ENCODE measurements around the gene GNA12.
"Not testable (repeated sequence)": the region's sequence is repeated elsewhere in the genome, so short reads cannot be mapped to it uniquely, and the experiment has no call there.

The GNA12 gene

GRCh38 chr7:2728316-2729030 lies 115.6 kb downstream of the GNA12 start:
- Histone ChIP-seq H3K4me2 (ENCODE audit: low read depth, low read length, poor library complexity, severe bottlenecking) (no peak overlapping the region), H3K4me3 (ENCODE audit: insufficient read depth, low read length, poor library complexity, severe bottlenecking) (no peak overlapping the region), H3K9me3 (ENCODE audit: insufficient read depth, low read length) (no peaks in the 10 kb centered on the region), H3K79me2 (ENCODE audit: insufficient read depth, low read length) (no peaks in the 10 kb centered on the region), H3K27me3 (ENCODE audit: low read length) (no peaks in the 10 kb centered on the region), H3K27ac (ENCODE audit: low read depth, low read length) (no peak overlapping the region), H3K9me2 (replicated peaks; ENCODE audit: insufficient read depth, low read length) (no peaks in the 10 kb centered on the region), H3K36me3 (ENCODE audit: low read length) (no peaks in the 10 kb centered on the region), H3F3A (ENCODE audit: insufficient read depth) (no peaks in the 10 kb centered on the region), H3K9ac (ENCODE audit: low read length) (no peak overlapping the region), H2AFZ (ENCODE audit: low read depth, low read length, severe bottlenecking) (no peak overlapping the region), H4K20me1 (ENCODE audit: low read depth, low read length) (no peaks in the 10 kb centered on the region)
- no peak for TF ChIP-seq EZH2phosphoT487 (conservative IDR thresholded peaks at IDR 0.05; ENCODE audit: low read length)
- TF ChIP-seq, protein P1, sequence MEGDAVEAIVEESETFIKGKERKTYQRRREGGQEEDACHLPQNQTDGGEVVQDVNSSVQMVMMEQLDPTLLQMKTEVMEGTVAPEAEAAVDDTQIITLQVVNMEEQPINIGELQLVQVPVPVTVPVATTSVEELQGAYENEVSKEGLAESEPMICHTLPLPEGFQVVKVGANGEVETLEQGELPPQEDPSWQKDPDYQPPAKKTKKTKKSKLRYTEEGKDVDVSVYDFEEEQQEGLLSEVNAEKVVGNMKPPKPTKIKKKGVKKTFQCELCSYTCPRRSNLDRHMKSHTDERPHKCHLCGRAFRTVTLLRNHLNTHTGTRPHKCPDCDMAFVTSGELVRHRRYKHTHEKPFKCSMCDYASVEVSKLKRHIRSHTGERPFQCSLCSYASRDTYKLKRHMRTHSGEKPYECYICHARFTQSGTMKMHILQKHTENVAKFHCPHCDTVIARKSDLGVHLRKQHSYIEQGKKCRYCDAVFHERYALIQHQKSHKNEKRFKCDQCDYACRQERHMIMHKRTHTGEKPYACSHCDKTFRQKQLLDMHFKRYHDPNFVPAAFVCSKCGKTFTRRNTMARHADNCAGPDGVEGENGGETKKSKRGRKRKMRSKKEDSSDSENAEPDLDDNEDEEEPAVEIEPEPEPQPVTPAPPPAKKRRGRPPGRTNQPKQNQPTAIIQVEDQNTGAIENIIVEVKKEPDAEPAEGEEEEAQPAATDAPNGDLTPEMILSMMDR (IDR thresholded peaks at IDR 0.05; ENCODE audit: insufficient read depth, low read length, poor library complexity, severe bottlenecking) = no peak

DNA sequence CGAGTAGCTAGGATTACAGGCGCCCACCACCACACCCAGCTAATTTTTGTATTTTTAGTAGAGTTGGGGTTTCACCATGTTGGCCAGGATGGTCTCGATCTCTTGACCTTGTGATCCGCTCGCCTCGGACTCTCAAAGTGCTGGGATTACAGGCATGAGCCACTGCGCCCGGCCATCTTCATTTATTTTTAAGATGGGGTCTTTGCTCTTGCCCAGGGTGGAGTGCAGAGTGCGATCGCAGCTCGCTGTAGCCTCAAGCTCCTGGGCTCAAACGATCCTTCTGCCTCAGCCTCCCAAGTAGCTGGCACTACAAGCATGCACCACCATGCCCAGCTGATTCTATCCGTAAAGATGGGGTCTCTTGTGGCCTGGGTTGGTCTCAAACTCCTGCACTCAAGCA lies 116.9 kb downstream of the GNA12 start:
- H3K27me3 ChIP-seq (ENCODE audit: low read length); H3K36me3 ChIP-seq (ENCODE audit: low read length); H3F3A ChIP-seq (ENCODE audit: insufficient read depth); H3K9me3 ChIP-seq (ENCODE audit: insufficient read depth, low read length); H3K27ac ChIP-seq (ENCODE audit: low read depth, low read length); H3K4me3 ChIP-seq (ENCODE audit: insufficient read depth, low read length, poor library complexity, severe bottlenecking); H3K9ac ChIP-seq (ENCODE audit: low read length); H3K9me2 ChIP-seq (replicated peaks; ENCODE audit: insufficient read depth, low read length); H4K20me1 ChIP-seq (ENCODE audit: low read depth, low read length); H3K4me2 ChIP-seq (ENCODE audit: low read depth, low read length, poor library complexity, severe bottlenecking); H2AFZ ChIP-seq (ENCODE audit: low read depth, low read length, severe bottlenecking); H3K79me2 ChIP-seq (ENCODE audit: insufficient read depth, low read length): not testable (repeated sequence)

- H3K9ac ChIP-seq (ENCODE audit: low read length) = no peak overlapping the region
- H3K79me2 ChIP-seq (ENCODE audit: insufficient read depth, low read length) = no peaks in the 10 kb centered on the region
- TF ChIP-seq, protein P1 (IDR thresholded peaks at IDR 0.05; ENCODE audit: insufficient read depth, low read length, poor library complexity, severe bottlenecking) = no peak
- TF ChIP-seq EZH2phosphoT487 (conservative IDR thresholded peaks at IDR 0.05; ENCODE audit: low read length) = no peak
- no peaks in the 10 kb centered on the region for H3K9me2 ChIP-seq (replicated peaks; ENCODE audit: insufficient read depth, low read length)
- H2AFZ ChIP-seq (ENCODE audit: low read depth, low read length, severe bottlenecking) = no peak overlapping the region
- H3K4me2 ChIP-seq (ENCODE audit: low read depth, low read length, poor library complexity, severe bottlenecking) = no peak overlapping the region
- no peak overlapping the region for H3K4me3 ChIP-seq (ENCODE audit: insufficient read depth, low read length, poor library complexity, severe bottlenecking)
- H3K27ac ChIP-seq (ENCODE audit: low read depth, low read length) = no peak overlapping the region
- H3F3A ChIP-seq (ENCODE audit: insufficient read depth) = no peaks in the 10 kb centered on the region
- no peaks in the 10 kb centered on the region for H3K9me3 ChIP-seq (ENCODE audit: insufficient read depth, low read length)
- no peaks in the 10 kb centered on the region for H4K20me1 ChIP-seq (ENCODE audit: low read depth, low read length)
- H3K27me3 ChIP-seq (ENCODE audit: low read length) = no peaks in the 10 kb centered on the region
- no peaks in the 10 kb centered on the region for H3K36me3 ChIP-seq (ENCODE audit: low read length)
Measured at GRCh38 chr7:2726316-2727018, 117.6 kb downstream of the GNA12 start.

All from SU-DHL-6 (cell line).